Keratinocyte (primary cell): ENCODE results near the gene TAS2R40. TPM values are rescaled to one million over a fixed set of nuclear protein-coding genes. Genes with fewer than 3 reads are reported as not detected.

ENCODE experiments used
- DNase-seq: peaks from one replicate; pipeline ENCODE4 v3.0.0-alpha.2; 2011; ENCODE audit warnings: low read depth, missing footprints, low spot score
- FAIRE-seq: peaks from 2 replicates; lab custom pipeline; 2011; peaks lifted over from hg19 to GRCh38; lab: Jason Lieb, UNC
- H2AFZ ChIP-seq: 2 replicates; pipeline ENCODE4 v1.6.0; 2012; ENCODE audit warnings: low read length, control low read depth, inconsistent platforms; ENCODE audit not compliant: control insufficient read depth
- H3K27ac ChIP-seq: 2 replicates; pipeline ENCODE4 v1.5.1; 2011; ENCODE audit warnings: low read length; ENCODE audit not compliant: control insufficient read depth, insufficient read depth
- H3K27me3 ChIP-seq: 3 replicates; pipeline ENCODE4 v1.6.0; 2011; ENCODE audit warnings: low read length; ENCODE audit not compliant: control insufficient read depth, insufficient read depth; ENCODE audit errors: extremely low read depth
- H3K36me3 ChIP-seq, 2 experiments: 2 replicates in 1 of 2; 3 replicates in 1 of 2; pipeline ENCODE4 v1.5.1; 2011; ENCODE audit warnings: low read length in 2 of 2, mild to moderate bottlenecking in 1 of 2; ENCODE audit not compliant: control insufficient read depth in 2 of 2, insufficient read depth in 2 of 2; ENCODE audit errors: extremely low read depth in 1 of 2
- H3K4me1 ChIP-seq: 3 replicates; pipeline ENCODE4 v1.5.1; 2011; ENCODE audit warnings: low read length; ENCODE audit not compliant: control insufficient read depth, insufficient read depth; ENCODE audit errors: extremely low read depth
- H3K4me2 ChIP-seq: 3 replicates; pipeline ENCODE4 v1.6.0; 2011; ENCODE audit warnings: low read depth, low read length; ENCODE audit not compliant: control insufficient read depth, insufficient read depth; ENCODE audit errors: extremely low read depth
- H3K4me3 ChIP-seq, 3 experiments: fragments of 200-600 bp in 1 of 3; sonication (generic) in 1 of 3; 2 replicates in 2 of 3; 3 replicates in 1 of 3; pipeline ENCODE4 v1.5.1; 2011 to 2016; ENCODE audit warnings: low read length in 3 of 3, mild to moderate bottlenecking in 3 of 3, control low read depth in 2 of 3, inconsistent platforms in 1 of 3, low read depth in 1 of 3, mixed read lengths in 1 of 3, mixed run types in 1 of 3, moderate library complexity in 1 of 3; ENCODE audit not compliant: control insufficient read depth in 2 of 3, insufficient read depth in 2 of 3; ENCODE audit errors: extremely low read depth in 1 of 3
- H3K79me2 ChIP-seq: 2 replicates; pipeline ENCODE4 v1.6.0; 2012; ENCODE audit warnings: low read length; ENCODE audit not compliant: control insufficient read depth, insufficient read depth
- H3K9ac ChIP-seq: 3 replicates; pipeline ENCODE4 v1.6.0; 2011; ENCODE audit warnings: low read length; ENCODE audit not compliant: control insufficient read depth, insufficient read depth; ENCODE audit errors: extremely low read depth
- H3K9me1 ChIP-seq: 3 replicates; pipeline ENCODE4 v1.6.0; 2011; ENCODE audit warnings: low read length; ENCODE audit not compliant: control insufficient read depth, insufficient read depth; ENCODE audit errors: extremely low read depth
- H3K9me3 ChIP-seq: 2 replicates; pipeline ENCODE4 v1.5.1; 2012; ENCODE audit warnings: low read depth, low read length; ENCODE audit not compliant: control insufficient read depth
- H4K20me1 ChIP-seq: 3 replicates; pipeline ENCODE4 v1.6.0; 2011; ENCODE audit warnings: low read length; ENCODE audit not compliant: control insufficient read depth, insufficient read depth; ENCODE audit errors: extremely low read depth
- EZH2 ChIP-seq: IDR thresholded peaks from one replicate; pipeline ENCODE4 v1.6.1; 2012; ENCODE audit warnings: inconsistent platforms, mild to moderate bottlenecking, low read length, moderate library complexity
- dilution Hi-C: fragments of 300-500 bp; cut with MboI; formaldehyde crosslinking; loops from one replicate; pipeline ENCODE4 v1.7.0; 2020; ENCODE audit warnings: low sequenced_read_pairs; ENCODE audit not compliant: extremely low pct_ligation_motif_present
- polyA plus RNA-seq, 5 experiments: library from polyadenylated mRNA; depleted of rRNA in 3 of 5; stranded (reverse) in 3 of 5; stranded (forward) in 1 of 5; unstranded in 1 of 5; fragments of >200 nt; gene quantifications; 1 replicate in 1 of 5; 2 replicates in 3 of 5; 3 replicates in 1 of 5; pipeline versions ENCODE4 v1.2.1 to v1.2.3, GENCODE V29; 2011 to 2012; ENCODE audit warnings: missing spikeins in 2 of 5, low read depth in 1 of 5, low replicate concordance in 1 of 5
- TF ChIP-seq, protein P1 (sequence below), 3 experiments: IDR thresholded peaks in 1 of 3; conservative IDR thresholded peaks in 1 of 3; optimal IDR thresholded peaks in 1 of 3; 2 replicates in 2 of 3; 3 replicates in 1 of 3; pipeline versions ENCODE3 to v1.5.1; 2011; ENCODE audit warnings: low read length in 3 of 3, mild to moderate bottlenecking in 3 of 3, moderate library complexity in 2 of 3, control low read depth in 1 of 3, inconsistent platforms in 1 of 3; ENCODE audit not compliant: insufficient read depth in 2 of 3; ENCODE audit errors: extremely low read depth in 1 of 3

The TAS2R40 gene
- polyA plus RNA-seq, 1 donor (not counting 4 experiments of a cell fraction or from before 2014, with no cell fraction given): not detected

DNA sequence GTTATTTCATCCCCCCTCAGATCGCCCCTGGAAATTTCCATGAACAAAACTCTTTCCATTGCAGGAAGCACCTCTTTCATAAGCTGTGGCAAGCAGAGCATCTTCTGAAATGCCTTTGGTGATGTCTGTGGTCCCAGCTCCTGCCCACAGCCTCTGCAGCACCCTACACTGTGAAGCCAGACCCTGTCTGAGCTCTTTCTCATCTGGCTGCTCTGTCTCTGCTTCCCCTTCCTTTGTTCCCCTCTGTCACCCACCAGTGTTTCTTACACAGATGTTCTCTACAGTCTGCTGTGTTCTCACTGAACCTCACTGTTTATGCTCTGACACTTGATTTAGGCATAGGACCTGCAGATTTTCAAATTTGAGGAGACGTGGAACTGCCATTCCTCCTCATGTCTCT lies 40.5 kb upstream of the TAS2R40 start:
- H3K27ac ChIP-seq: no peak overlapping the region
- no peak overlapping the region for H3K9ac ChIP-seq
- no peaks in the 10 kb centered on the region for H3K9me3 ChIP-seq
- no peaks in the 10 kb centered on the region for H3K79me2 ChIP-seq
- H2AFZ ChIP-seq: no peak overlapping the region
- H3K4me3 ChIP-seq: no peak overlapping the region
- DNase-seq (no peak), FAIRE-seq (no peak)
- H3K27me3 ChIP-seq: no peaks in the 10 kb centered on the region
- no peak overlapping the region for H3K4me2 ChIP-seq
- no peaks in the 10 kb centered on the region for H3K9me1 ChIP-seq
- dilution Hi-C loops: no loop called here
- no peaks in the 10 kb centered on the region for H3K4me1 ChIP-seq
- TF ChIP-seq, protein P1, sequence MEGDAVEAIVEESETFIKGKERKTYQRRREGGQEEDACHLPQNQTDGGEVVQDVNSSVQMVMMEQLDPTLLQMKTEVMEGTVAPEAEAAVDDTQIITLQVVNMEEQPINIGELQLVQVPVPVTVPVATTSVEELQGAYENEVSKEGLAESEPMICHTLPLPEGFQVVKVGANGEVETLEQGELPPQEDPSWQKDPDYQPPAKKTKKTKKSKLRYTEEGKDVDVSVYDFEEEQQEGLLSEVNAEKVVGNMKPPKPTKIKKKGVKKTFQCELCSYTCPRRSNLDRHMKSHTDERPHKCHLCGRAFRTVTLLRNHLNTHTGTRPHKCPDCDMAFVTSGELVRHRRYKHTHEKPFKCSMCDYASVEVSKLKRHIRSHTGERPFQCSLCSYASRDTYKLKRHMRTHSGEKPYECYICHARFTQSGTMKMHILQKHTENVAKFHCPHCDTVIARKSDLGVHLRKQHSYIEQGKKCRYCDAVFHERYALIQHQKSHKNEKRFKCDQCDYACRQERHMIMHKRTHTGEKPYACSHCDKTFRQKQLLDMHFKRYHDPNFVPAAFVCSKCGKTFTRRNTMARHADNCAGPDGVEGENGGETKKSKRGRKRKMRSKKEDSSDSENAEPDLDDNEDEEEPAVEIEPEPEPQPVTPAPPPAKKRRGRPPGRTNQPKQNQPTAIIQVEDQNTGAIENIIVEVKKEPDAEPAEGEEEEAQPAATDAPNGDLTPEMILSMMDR (optimal IDR thresholded peaks at IDR 0.05 in 1 of 3, IDR thresholded peaks at IDR 0.05 in 1 of 3, conservative IDR thresholded peaks at IDR 0.05 in 1 of 3; ENCODE audit: extremely low read depth in 1 of 3, insufficient read depth in 2 of 3, low read length in 3 of 3): no peak
- no peak for TF ChIP-seq EZH2
- no peaks in the 10 kb centered on the region for H4K20me1 ChIP-seq
- H3K36me3 ChIP-seq: no peaks in the 10 kb centered on the region

DNA sequence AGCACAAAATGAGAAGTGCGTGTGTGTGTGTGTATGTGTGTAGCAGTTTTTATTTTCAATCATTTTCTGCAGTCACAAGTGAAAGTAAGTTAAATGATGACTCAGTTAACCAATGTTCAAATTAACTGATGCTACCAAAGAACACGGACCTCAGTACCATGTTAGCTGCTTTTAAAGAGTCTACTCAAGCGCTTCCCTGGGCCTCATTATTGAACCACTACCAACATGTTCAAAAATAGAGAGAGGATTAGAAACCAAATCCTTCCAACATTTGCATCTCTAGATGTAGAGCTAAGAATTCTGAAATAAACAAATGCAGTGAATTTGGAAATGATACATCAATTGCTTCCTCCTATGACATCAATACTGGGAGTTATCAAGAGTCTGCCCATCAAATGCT lies 38.8 kb upstream of the TAS2R40 start, which contains the start of gene TAS2R39:
Gene TAS2R39 (plus strand): TSS at position 396 of the 400 bp plus-strand sequence. CDS start 0 bp downstream, at position 396.
- Histone ChIP-seq H3K9ac (no peak within 1 kb of the TSS), H3K79me2 (no peaks in the 10 kb centered on the region), H3K4me1 (no peaks in the 10 kb centered on the region), H3K4me3 (no peak within 1 kb of the TSS), H2AFZ (no peak within 1 kb of the TSS), H3K27ac (no peak within 1 kb of the TSS), H3K36me3 (no peaks in the 10 kb centered on the region), H4K20me1 (no peaks in the 10 kb centered on the region), H3K27me3 (no peaks in the 10 kb centered on the region), H3K4me2 (no peak within 1 kb of the TSS), H3K9me3 (no peaks in the 10 kb centered on the region), H3K9me1 (no peaks in the 10 kb centered on the region)
- FAIRE-seq (no peak), DNase-seq (no peak)
- dilution Hi-C loops: no loop called here
- TF ChIP-seq EZH2: no peak
- TF ChIP-seq, protein P1 (optimal IDR thresholded peaks at IDR 0.05 in 1 of 3, IDR thresholded peaks at IDR 0.05 in 1 of 3, conservative IDR thresholded peaks at IDR 0.05 in 1 of 3; ENCODE audit: extremely low read depth in 1 of 3, insufficient read depth in 2 of 3, low read length in 3 of 3): no peak
